CD4-positive, alpha-beta T cell treated with Interferon gamma for 1 hour (primary cell): ENCODE results near the gene CUEDC1.

ENCODE experiments used
- DNase-seq: peaks from one replicate; pipeline ENCODE4 v3.0.0-alpha.2; 2020

CUEDC1 gene

DNA sequence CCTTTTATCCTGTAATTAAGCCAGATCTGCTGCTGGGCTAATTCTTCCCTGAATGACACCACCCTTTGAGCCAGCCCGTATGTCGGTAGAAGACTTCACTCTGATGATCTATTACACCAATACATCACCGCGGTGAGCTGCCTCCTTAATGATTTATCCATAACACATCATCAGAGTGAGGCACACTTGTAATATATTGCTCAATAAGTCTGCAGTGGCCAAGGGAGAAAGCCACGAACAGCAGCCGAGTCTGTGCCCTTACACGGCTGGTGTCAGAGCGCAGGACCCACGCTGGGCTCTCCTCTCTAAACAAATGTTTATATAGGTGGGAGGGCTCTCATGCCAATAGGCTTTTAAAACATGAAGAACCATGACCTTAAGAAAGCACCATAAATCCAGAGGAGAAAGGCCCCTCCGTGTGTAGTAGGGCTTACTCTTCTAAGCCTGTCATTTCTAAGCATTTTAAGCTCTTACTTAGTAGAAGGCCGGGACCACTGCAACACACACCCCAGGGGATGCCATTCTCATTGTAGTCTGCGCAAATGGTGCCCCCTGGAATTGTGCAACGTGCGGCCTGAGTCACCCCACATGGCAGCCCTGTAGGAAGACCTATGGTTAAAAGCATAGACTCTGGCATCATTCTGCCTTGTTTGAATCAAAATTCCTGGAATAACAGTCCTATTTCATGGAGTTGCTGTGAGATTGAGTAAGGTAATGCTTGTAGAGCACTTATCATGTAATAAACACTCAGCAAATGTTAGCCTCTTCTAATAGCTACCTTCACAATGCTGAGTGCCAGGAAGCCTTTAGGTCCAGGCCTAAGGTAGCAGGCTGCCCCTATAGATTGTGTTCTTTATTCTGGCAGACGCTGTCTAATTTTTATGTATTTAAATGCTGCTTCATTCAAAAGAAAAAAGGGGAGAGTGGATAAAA is 131.5 kb downstream of the CUEDC1 start:
- DNase-seq = no peak

DNA sequence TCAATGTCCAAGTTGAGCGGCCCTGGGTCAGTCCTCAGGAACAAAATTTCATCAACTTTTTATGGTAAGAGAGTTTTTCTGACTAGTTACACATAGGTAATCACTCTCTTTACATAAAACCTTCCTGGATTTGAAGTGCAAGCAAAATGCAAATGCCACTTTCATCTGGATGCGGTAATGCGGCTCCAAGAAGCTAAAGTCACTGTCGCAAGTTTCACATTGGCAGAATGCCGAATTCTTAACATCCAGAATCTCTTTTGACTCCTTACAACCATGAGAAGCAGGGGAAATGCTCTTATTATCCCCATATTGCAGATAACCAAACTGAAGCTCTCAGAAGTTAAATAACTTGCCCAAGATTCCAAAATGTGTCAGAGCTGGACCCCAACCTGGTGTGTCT is 135.3 kb downstream of the CUEDC1 start:
- DNase-seq = no peak

DNA sequence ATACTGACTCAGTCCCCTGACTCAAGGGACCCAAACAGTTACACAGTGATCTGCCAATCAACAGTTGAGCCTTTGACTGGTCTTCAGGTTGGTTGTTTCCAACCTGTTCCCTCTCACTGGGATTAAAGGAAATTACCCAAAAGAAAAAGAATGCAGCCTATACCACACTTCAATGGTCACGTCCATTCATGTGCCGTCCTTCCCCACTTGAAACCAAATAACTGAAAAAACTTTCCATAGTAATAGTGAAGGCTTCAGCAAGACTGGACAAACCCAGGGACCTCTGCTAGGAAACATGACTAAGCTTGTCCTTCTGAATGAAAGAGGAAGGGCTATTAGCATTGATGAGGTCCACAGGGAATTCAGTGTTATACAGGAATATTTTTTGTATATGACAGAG is 135.9 kb downstream of the CUEDC1 start:
- DNase-seq = no peak

DNA sequence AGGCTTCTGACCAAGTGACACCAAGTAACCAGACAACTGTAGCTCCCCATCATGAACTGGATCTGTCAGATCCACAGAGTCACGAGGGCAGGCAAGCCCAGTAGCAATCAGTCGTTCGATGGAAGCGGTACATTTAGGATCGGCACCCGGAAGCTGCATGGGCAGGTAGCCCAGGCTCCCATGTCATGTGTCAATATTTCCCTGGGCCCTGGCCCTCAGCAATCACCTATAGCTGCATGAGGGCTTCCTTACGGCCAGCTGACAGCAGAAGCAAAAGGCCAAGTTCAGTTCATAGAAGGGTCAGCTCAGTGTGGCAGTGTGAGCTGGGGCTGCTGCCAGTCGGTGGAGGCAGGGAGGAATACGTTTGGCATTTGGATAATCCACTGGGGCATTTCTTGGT is 137.1 kb downstream of the CUEDC1 start:
- no peak for DNase-seq

DNA sequence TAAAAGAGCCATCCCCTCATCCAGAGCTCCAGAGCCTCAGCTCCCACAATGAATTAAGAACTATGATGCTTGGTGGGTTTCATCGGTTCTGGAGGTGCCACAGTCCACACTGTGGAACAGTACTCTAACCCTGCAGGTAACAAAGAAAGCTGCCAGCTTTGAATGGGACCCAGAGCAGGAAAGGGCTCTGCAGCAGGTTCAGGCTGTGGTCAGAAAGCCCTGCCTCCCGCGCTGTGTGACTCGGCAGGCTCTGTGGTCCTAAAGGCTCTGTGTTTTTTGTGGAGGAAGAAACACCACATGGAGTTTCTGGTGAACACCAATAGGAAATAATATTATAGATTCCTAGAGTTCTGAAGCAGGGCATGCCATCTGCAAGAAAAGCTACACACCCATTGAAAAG is 137.9 kb downstream of the CUEDC1 start:
- no peak for DNase-seq

DNA sequence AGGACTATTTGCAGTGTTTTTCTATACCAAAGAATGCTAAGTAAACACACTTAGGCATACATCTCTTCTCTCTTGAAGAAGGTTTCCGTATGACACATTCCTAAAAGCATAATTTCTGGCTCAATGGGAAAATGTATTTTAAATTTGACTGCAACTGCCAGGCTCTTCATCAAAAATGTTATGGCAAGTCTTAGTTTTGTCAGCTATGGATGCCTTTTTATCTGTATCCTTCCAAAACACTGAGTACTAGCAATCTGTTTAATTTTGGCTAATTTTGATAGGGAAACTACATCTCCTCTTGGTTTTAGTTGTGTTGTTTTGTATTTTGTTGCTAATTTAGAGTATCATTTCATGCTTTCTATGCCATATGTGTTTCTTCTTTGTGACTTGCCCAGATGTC is 140.8 kb downstream of the CUEDC1 start:
- DNase-seq = no peak

DNA sequence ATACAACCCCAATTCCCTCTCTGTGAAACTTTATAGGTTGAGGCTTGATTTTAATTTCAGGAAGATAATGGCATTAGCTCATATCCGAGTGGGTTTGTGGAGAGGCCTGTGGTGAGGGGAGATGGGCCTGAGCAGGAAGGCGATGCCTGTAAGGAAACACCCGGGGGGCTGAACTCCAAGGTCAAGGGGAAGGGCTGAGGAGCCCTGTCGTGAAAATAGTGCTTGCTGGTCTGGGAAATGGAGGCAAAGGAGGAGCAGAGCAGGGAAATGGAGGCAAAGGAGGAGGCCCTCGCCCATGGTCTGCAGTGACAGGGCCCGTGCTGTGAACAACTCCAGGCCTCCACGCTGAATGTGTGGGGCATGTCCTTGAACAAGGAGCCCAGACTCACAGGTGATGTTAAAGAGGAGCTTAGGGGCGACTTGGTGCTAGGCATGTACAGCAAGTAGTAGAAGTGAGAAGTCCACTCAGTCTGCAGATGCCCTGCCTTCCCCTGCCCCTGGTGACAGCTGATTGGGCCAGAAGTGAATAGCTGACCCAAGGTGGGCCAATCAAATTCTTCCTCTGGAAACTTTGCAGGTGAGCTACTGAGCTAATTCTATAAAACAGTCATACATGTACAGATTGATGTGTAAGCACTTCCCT is 143.5 kb downstream of the CUEDC1 start:
- DNase-seq = no peak
